LoVo (cell line): ENCODE results near the gene CASP6.
"Not testable (repeated sequence)": the region's sequence is repeated elsewhere in the genome, so short reads cannot be mapped to it uniquely, and the experiment has no call there.

Experiments used
- DNase-seq: peaks from one replicate; pipeline ENCODE4 v3.0.0-alpha.2; 2016; ENCODE audit warnings: low spot score

Gene CASP6

GRCh38 chr4:109719604-109720003 lies 16.4 kb upstream of the CASP6 start:
- DNase-seq, result no peak

GRCh38 chr4:109718759-109719158 lies 15.5 kb upstream of the CASP6 start:
- no peak for DNase-seq

GRCh38 chr4:109713500-109713899 lies 10.3 kb upstream of the CASP6 start:
- no peak for DNase-seq

- no peak for DNase-seq
Observed at GRCh38 chr4:109708990-109709389, 5.7 kb upstream of the CASP6 start.

GRCh38 chr4:109708435-109708834 lies 5.2 kb upstream of the CASP6 start:
- no peak for DNase-seq

- DNase-seq, result no peak
Observed at GRCh38 chr4:109703664-109704361, 568 bp upstream of the CASP6 start.

- peak; percentile 15 for DNase-seq
Observed at GRCh38 chr4:109701566-109702410, 1.5 kb downstream of the CASP6 start.

- no peak for DNase-seq
Observed at GRCh38 chr4:109699553-109700225, 3.6 kb downstream of the CASP6 start.

- DNase-seq, result no peak
Observed at GRCh38 chr4:109698656-109699055, 4.6 kb downstream of the CASP6 start.

GRCh38 chr4:109691411-109691920 lies 11.8 kb downstream of the CASP6 start:
- no peak for DNase-seq

GRCh38 chr4:109690690-109691410 lies 12.4 kb downstream of the CASP6 start:
- DNase-seq, result no peak

GRCh38 chr4:109684727-109685126 lies 18.5 kb downstream of the CASP6 start:
- no peak for DNase-seq

GRCh38 chr4:109683621-109684253 lies 19.5 kb downstream of the CASP6 start:
- no peak for DNase-seq

GRCh38 chr4:109682875-109683274 lies 20.4 kb downstream of the CASP6 start:
- no peak for DNase-seq

GRCh38 chr4:109678925-109679324 lies 24.3 kb downstream of the CASP6 start:
- not testable (repeated sequence) for DNase-seq

- DNase-seq, result not testable (repeated sequence)
Observed at GRCh38 chr4:109678472-109678871, 24.8 kb downstream of the CASP6 start.

- no peak for DNase-seq
Observed at GRCh38 chr4:109676886-109677285, 26.4 kb downstream of the CASP6 start.

GRCh38 chr4:109675843-109676242 lies 27.4 kb downstream of the CASP6 start:
- DNase-seq, result no peak

GRCh38 chr4:109675181-109675580 lies 28.1 kb downstream of the CASP6 start:
- DNase-seq, result no peak

- no peak for DNase-seq
Observed at GRCh38 chr4:109673303-109673702, 29.9 kb downstream of the CASP6 start.

- DNase-seq, result no peak
Observed at GRCh38 chr4:109672169-109672930, 30.9 kb downstream of the CASP6 start.
